WTC11 (cell line): ENCODE data around the gene TAPBPL. TPM values are rescaled to one million over a fixed set of nuclear protein-coding genes. Genes with fewer than 3 reads are reported as not detected.
A peak's percentile ranks its signal among the peaks of the same experiment; 100 is the strongest.
"Not testable (repeated sequence)": the region's sequence is repeated elsewhere in the genome, so short reads cannot be mapped to it uniquely, and the experiment has no call there.

Experiments
- ATAC-seq: fragments of 200-7000 bp; cut with Tn5 transposase; 2 replicates; pipeline ENCODE4 v1.10.0; 2021; ENCODE audit warnings: mild to moderate bottlenecking, moderate library complexity
- CTCF ChIA-PET: fragments of 300-600 bp; sonication (Branson Sonifier 250); formaldehyde crosslinking; loops from one replicate; lab custom pipeline; 2021; ENCODE audit warnings: antibody characterized with exemption; lab: Charles Lee
- POLR2A ChIA-PET: fragments of 350-600 bp; sonication (Branson Sonifier 250); formaldehyde crosslinking; loops from one replicate; lab custom pipeline; 2021; ENCODE audit warnings: antibody characterized with exemption; lab: Charles Lee
- DNase-seq: peaks from one replicate; pipeline ENCODE4 v3.0.0; 2021; ENCODE audit warnings: low spot score
- H3K27ac Mint-ChIP-seq: 2 replicates; pipeline ENCODE4 v1.8.0; 2021; ENCODE audit warnings: mixed read lengths
- H3K27me3 Mint-ChIP-seq: 2 replicates; pipeline ENCODE4 v1.8.0; 2021; ENCODE audit warnings: low read depth, mild to moderate bottlenecking, moderate library complexity, mixed read lengths
- H3K36me3 Mint-ChIP-seq: 2 replicates; pipeline ENCODE4 v1.8.0; 2021; ENCODE audit warnings: mixed read lengths
- H3K4me1 Mint-ChIP-seq: 2 replicates; pipeline ENCODE4 v1.8.0; 2022; ENCODE audit warnings: mixed read lengths
- H3K4me3 Mint-ChIP-seq: 2 replicates; pipeline ENCODE4 v1.8.0; 2021; ENCODE audit warnings: mild to moderate bottlenecking, moderate library complexity, mixed read lengths
- H3K9me3 Mint-ChIP-seq: 2 replicates; pipeline ENCODE4 v1.8.0; 2021; ENCODE audit warnings: mixed read lengths
- ELF4 ChIP-seq: sonication (generic); formaldehyde crosslinking; IDR thresholded peaks from 2 replicates; pipeline ENCODE4 v1.8.1; 2022; ENCODE audit warnings: low read depth, mild to moderate bottlenecking, moderate library complexity, missing genetic modification reagents
- FOXK1 ChIP-seq: sonication (generic); formaldehyde crosslinking; IDR thresholded peaks from 2 replicates; pipeline ENCODE4 v1.8.0; 2022; ENCODE audit warnings: mild to moderate bottlenecking, moderate library complexity, missing genetic modification reagents
- GTF2I ChIP-seq: fragments of 250-450 bp; sonication (Bioruptor Pico); conservative IDR thresholded peaks from 2 replicates; pipeline ENCODE4 v1.4.0; 2021; ENCODE audit warnings: mild to moderate bottlenecking
- JAZF1 ChIP-seq: fragments of 250-450 bp; sonication (Bioruptor Pico); IDR thresholded peaks from 2 replicates; pipeline ENCODE4 v1.9.0; 2021; ENCODE audit warnings: moderate library complexity, mild to moderate bottlenecking, inconsistent platforms
- SMAD3 ChIP-seq: sonication (generic); formaldehyde crosslinking; IDR thresholded peaks from 2 replicates; pipeline ENCODE4 v1.8.0; 2022; ENCODE audit warnings: missing genetic modification reagents, mild to moderate bottlenecking, borderline replicate concordance
- ZNF671 ChIP-seq: fragments of 250-450 bp; sonication (Bioruptor Pico); IDR thresholded peaks from 2 replicates; pipeline ENCODE4 v1.8.0; 2021; ENCODE audit warnings: mild to moderate bottlenecking
- total RNA-seq: library from RNA; stranded (reverse); gene quantifications from 3 replicates; pipeline ENCODE4 v1.2.3, GENCODE V29; 2021
- TF ChIP-seq, protein P1 (sequence below): fragments of 250-450 bp; sonication (Bioruptor Pico); IDR thresholded peaks from 2 replicates; pipeline ENCODE4 v1.9.0; 2021; ENCODE audit warnings: mild to moderate bottlenecking
- TF ChIP-seq, protein P2 (sequence below): sonication (generic); formaldehyde crosslinking; IDR thresholded peaks from 2 replicates; pipeline ENCODE4 v1.8.0; 2022; ENCODE audit warnings: mild to moderate bottlenecking, missing genetic modification reagents
- TF ChIP-seq, protein P3 (sequence below): fragments of 250-450 bp; sonication (Bioruptor Pico); IDR thresholded peaks from 2 replicates; pipeline ENCODE4 v1.9.0; 2021; ENCODE audit warnings: moderate library complexity, mild to moderate bottlenecking, inconsistent platforms, borderline replicate concordance
- TF ChIP-seq, protein P4 (sequence below): sonication (generic); formaldehyde crosslinking; IDR thresholded peaks from 2 replicates; pipeline ENCODE4 v1.8.1; 2023; ENCODE audit warnings: mild to moderate bottlenecking, missing genetic modification reagents, moderate library complexity
- TF ChIP-seq, protein P5 (sequence below): sonication (generic); formaldehyde crosslinking; IDR thresholded peaks from 2 replicates; pipeline ENCODE4 v1.8.0; 2022; ENCODE audit warnings: mild to moderate bottlenecking, missing genetic modification reagents

TAPBPL gene
- total RNA-seq, 1 experiment from 2014 or later = 1.3 TPM

DNA sequence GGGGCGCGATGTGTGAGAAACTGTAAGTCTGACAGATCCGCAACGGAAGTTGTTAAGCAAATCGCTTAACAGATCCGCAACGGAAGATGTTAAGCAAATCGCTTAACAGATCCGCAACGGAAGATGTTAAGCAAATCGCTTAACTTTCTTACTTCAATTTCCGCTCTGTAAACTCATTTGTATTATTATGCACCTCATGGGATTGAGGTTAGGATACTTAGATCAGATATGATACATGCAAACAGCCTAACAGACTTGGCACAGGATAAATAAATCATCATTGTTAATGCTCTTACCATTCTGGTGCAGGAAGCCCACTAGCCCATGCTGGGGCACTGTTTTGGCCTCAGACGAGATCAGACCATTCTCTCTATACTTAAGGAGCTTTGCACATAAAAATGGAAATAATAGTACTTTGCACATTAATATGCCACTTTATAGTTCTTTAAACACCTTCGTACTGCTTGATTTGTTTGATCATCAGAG, 42.5 kb downstream of the TAPBPL start (continued):
- TF ChIP-seq, protein P1, sequence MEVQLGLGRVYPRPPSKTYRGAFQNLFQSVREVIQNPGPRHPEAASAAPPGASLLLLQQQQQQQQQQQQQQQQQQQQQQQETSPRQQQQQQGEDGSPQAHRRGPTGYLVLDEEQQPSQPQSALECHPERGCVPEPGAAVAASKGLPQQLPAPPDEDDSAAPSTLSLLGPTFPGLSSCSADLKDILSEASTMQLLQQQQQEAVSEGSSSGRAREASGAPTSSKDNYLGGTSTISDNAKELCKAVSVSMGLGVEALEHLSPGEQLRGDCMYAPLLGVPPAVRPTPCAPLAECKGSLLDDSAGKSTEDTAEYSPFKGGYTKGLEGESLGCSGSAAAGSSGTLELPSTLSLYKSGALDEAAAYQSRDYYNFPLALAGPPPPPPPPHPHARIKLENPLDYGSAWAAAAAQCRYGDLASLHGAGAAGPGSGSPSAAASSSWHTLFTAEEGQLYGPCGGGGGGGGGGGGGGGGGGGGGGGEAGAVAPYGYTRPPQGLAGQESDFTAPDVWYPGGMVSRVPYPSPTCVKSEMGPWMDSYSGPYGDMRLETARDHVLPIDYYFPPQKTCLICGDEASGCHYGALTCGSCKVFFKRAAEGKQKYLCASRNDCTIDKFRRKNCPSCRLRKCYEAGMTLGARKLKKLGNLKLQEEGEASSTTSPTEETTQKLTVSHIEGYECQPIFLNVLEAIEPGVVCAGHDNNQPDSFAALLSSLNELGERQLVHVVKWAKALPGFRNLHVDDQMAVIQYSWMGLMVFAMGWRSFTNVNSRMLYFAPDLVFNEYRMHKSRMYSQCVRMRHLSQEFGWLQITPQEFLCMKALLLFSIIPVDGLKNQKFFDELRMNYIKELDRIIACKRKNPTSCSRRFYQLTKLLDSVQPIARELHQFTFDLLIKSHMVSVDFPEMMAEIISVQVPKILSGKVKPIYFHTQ (CRISPR knock-in tag) = 0 out of 2 replicates have a peak, but pooled peaks have one; percentile 44
- TF ChIP-seq, protein P2, sequence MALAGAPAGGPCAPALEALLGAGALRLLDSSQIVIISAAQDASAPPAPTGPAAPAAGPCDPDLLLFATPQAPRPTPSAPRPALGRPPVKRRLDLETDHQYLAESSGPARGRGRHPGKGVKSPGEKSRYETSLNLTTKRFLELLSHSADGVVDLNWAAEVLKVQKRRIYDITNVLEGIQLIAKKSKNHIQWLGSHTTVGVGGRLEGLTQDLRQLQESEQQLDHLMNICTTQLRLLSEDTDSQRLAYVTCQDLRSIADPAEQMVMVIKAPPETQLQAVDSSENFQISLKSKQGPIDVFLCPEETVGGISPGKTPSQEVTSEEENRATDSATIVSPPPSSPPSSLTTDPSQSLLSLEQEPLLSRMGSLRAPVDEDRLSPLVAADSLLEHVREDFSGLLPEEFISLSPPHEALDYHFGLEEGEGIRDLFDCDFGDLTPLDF = 0 out of 2 replicates have a peak, but pooled peaks have one; percentile 3

DNA sequence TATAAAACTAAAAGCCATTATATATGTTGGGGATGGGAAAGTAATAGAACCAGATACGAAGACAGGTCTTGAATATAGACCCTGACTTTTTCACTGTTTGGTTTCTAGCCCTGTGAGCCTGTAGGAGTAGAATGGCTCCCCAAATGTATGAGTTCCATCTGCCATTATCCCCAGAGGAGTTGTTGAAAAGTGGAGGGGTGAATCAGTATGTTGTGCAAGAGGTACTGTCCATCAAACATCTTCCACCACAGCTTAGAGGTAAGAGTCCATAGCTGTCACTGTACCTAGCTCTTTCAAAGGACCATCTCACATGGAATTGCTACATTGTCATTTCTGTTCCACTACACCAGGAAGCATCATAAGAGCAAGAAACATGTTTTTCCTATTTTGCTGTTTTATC, 43.1 kb downstream of the TAPBPL start:
- H3K27me3 Mint-ChIP-seq = no peaks in the 10 kb centered on the region
- POLR2A ChIA-PET = interaction anchor here (0.9 to 1.0 kb wide), 2 partner anchors 25 to 39 kb away, joined by 3 to 4 read pairs; partner anchors contain the start of genes GAPDH and VAMP1
- no peak for TF ChIP-seq GTF2I (CRISPR knock-in tag)
- TF ChIP-seq ZNF671 = no peak
- TF ChIP-seq FOXK1 (CRISPR knock-in tag) = no peak
- TF ChIP-seq, protein P3, sequence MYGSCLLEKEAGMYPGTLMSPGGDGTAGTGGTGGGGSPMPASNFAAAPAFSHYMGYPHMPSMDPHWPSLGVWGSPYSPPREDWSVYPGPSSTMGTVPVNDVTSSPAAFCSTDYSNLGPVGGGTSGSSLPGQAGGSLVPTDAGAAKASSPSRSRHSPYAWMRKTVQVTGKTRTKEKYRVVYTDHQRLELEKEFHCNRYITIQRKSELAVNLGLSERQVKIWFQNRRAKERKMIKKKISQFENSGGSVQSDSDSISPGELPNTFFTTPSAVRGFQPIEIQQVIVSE (CRISPR knock-in tag) = no peak
- ATAC-seq (no peak), DNase-seq (no peak)
- H3K4me3 Mint-ChIP-seq = peak overlapping the region; percentile 93
- H3K4me1 Mint-ChIP-seq = peaks cover 25% of the 10 kb centered on the region
- H3K36me3 Mint-ChIP-seq = peaks cover 58% of the 10 kb centered on the region
- peak overlapping the region; percentile 2; the same call in 1 of the 2 replicates for H3K27ac Mint-ChIP-seq
- CTCF ChIA-PET = interaction anchor here (0.6 to 1.9 kb wide), 2 partner anchors 11 to 43 kb away, joined by 3 to 5 read pairs; no protein-coding TSS in a partner anchor
- H3K9me3 Mint-ChIP-seq = no peaks in the 10 kb centered on the region

DNA sequence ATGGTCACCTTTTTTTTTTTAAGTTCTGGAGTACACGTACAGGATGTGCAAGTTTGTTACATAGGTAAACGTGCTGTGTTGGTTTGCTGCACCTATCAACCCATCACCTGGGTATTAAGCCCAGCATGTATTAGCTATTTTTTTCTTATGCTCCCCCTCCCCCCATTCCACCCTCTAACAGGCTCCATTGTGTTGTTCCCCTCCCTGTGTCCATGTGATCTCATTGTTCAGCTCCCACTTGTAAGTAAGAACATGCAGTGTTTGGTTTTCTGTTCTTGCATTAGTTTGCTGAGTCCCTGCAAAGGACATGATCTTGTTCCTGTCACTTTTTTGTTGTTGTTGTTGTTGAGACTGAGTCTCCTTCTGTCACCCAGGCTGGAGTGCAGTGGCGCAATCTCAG, 45.4 kb downstream of the TAPBPL start:
- DNase-seq, CTCF ChIA-PET, ATAC-seq, POLR2A ChIA-PET, H3K9me3 Mint-ChIP-seq, H3K4me3 Mint-ChIP-seq, H3K27me3 Mint-ChIP-seq: not testable (repeated sequence)
- H3K4me1 Mint-ChIP-seq = peaks cover 19% of the 10 kb centered on the region
- peak overlapping the region; percentile 67; the same call in 1 of the 2 replicates for H3K27ac Mint-ChIP-seq
- H3K36me3 Mint-ChIP-seq = peaks cover 47% of the 10 kb centered on the region

DNA sequence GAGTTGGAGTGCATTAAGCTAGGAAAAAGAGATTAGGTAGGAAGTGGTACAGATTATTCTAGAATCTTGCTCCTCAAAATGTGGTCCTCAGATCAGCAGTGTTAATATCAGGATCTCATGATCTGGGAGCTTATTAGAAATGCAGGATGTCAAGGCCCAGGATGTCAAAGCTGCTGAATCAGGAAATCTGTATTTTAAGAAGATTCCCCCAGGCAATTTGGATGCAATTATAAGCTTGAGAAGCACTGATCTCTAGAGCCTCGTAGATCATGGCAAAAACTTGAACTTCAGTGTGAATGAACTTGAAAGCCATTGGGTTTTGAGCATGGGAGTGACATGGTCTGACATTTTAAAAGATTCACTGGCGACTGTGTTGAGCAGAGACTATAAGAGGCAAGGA, 48.6 kb downstream of the TAPBPL start:
- no peak for DNase-seq
- H3K27me3 Mint-ChIP-seq = no peaks in the 10 kb centered on the region

DNA sequence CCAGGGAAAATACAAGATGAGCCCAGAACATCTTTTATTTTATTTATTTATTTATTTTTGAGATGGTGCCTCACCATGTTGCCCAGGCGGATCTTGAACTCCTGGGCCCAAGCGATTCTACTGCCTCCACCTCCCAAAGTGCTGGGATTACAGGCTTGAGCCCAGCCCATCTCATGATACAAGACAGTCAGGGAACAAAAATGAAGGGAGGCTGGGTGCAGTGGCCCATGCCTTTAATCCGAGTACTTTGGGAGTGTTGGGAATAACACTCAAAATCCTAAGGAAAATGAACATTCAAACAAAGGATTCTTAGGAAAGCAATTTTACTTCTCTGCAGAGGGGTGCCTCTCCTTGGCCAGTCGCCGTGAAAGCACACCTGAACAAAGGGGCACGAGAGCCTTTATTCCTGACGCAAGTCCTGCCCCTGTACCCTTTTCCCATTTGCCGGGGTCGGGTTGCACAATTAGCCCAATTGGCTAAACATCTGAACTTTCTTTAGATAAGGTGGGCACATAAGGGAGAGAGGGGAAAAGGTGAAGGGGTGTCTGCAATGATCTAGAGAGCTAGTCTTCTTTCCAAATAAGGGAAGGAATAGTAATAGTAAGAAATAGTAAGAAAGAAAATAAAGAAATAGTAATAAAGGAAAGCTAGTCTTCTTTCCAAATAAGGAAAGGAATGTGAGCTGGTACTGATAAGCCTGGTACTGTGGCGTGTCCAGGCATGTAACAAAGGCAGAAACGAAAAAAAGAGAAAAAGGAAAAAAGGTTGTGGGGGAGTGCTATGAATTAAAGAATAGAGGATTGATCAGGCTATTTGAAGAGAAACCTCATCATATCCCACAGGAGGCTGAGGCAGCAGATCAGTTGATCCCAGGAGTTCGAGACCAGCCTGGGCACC, 55.5 kb downstream of the TAPBPL start:
- peaks cover 50% of the 10 kb centered on the region for H3K36me3 Mint-ChIP-seq
- H3K27ac Mint-ChIP-seq = peak overlapping the region; percentile 93
- no peaks in the 10 kb centered on the region for H3K9me3 Mint-ChIP-seq
- TF ChIP-seq, protein P4, sequence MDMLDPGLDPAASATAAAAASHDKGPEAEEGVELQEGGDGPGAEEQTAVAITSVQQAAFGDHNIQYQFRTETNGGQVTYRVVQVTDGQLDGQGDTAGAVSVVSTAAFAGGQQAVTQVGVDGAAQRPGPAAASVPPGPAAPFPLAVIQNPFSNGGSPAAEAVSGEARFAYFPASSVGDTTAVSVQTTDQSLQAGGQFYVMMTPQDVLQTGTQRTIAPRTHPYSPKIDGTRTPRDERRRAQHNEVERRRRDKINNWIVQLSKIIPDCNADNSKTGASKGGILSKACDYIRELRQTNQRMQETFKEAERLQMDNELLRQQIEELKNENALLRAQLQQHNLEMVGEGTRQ (CRISPR knock-in tag) = no peak
- no peaks in the 10 kb centered on the region for H3K27me3 Mint-ChIP-seq
- H3K4me3 Mint-ChIP-seq = peak overlapping the region; percentile 3; the same call in 1 of the 2 replicates
- ChIA-PET CTCF (interaction anchor here (0.6 to 1.2 kb wide), 5 partner anchors 13 to 184 kb away, joined by 3 to 4 read pairs (median 3); partner anchors contain the start of gene GAPDH), POLR2A (interaction anchor here (1.0 kb wide), 1 partner anchor 37 kb away, joined by 5 read pairs; the partner anchor contains the start of gene VAMP1)
- ATAC-seq (peak; percentile 77), DNase-seq (peak; percentile 48)
- H3K4me1 Mint-ChIP-seq = peaks cover 11% of the 10 kb centered on the region

More for the DNA sequence above, 48.6 kb downstream of the TAPBPL start:
- POLR2A ChIA-PET = interaction anchor here (0.5 to 0.6 kb wide), 2 partner anchors 70 to 120 kb away, joined by 3 read pairs; no protein-coding TSS in a partner anchor
- Mint-ChIP-seq H3K9me3 (no peaks in the 10 kb centered on the region), H3K27ac (peak overlapping the region; percentile 87; the same call in 1 of the 2 replicates), H3K36me3 (peaks cover 50% of the 10 kb centered on the region), H3K4me3 (no peak overlapping the region), H3K4me1 (peaks cover 4% of the 10 kb centered on the region)
- CTCF ChIA-PET = interaction anchor here (1.1 kb wide), 1 partner anchor 38 kb away, joined by 3 read pairs; no protein-coding TSS in a partner anchor
- no peak for ATAC-seq
- TF ChIP-seq SMAD3 (CRISPR knock-in tag) = no peak
- TF ChIP-seq ELF4 (CRISPR knock-in tag) = no peak
- TF ChIP-seq, protein P5, sequence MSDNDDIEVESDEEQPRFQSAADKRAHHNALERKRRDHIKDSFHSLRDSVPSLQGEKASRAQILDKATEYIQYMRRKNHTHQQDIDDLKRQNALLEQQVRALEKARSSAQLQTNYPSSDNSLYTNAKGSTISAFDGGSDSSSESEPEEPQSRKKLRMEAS (CRISPR knock-in tag) = no peak
- no peak for TF ChIP-seq JAZF1 (CRISPR knock-in tag)
